ENCODE measurements around the gene NDUFA12. TPM values are rescaled to one million over a fixed set of nuclear protein-coding genes. Genes with fewer than 3 reads are reported as not detected.
A peak's percentile ranks its signal among the peaks of the same experiment; 100 is the strongest.

Gene NDUFA12
- polyA plus RNA-seq (2013, experiment 1 of 2), result 295 TPM
- polyA plus RNA-seq (2013, experiment 2 of 2), result 295 TPM

DNA sequence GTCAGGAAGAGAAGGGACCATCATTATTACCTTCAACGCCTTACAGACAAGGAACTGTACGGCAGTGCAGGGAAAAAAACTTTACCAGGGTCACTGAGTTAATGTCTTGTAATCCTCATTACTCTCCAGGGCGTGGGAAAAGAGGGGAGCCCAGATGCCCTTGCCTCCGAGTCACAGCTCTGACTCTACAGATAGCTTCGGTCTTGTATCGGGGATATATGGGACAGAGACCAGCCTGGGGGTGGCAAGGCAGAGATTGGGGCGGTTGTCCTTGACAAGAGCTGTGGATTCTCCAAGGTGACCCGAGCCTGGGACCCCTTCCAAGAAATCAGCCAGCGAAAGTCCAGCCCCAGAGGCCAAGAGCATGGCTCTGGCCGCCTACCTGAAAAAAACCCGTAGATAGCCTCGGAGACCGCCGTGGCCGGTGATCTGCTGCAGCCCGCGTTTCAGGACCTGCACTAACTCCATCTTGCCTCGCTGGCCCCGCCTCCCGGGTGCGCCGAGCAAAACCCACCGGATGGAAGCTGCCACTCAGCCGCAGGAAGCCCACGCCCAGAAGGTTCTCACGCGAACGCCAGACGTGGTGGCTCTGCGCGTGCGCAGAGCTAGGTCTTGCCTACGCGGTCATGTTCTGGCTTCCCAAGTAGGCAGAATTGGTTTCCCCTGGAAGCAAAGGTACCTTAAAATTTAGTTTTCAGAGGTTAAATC lies at the start of gene NDUFA12:
TSS of gene NDUFA12 (minus strand) at position 485 of the 708 bp plus-strand sequence. CDS start at position 468, 17 bp downstream.
- Histone ChIP-seq H3K27me3 (ENCODE audit: control insufficient read depth in 3 of 3, insufficient read depth in 3 of 3, low read depth in 1 of 3, low read length in 3 of 3) (no peaks in the 10 kb centered on the region), H3K9ac (ENCODE audit: low read depth, low read length, poor library complexity) (peak within 1 kb of the TSS; percentile 88), H3K36me3 (replicated peaks in 1 of 2; ENCODE audit: control insufficient read depth in 2 of 2, insufficient read depth in 2 of 2, low read length in 2 of 2) (peaks cover 3 to 32% of the 10 kb centered on the region in 2 donors), H2BK12ac (ENCODE audit: low read length) (no peak within 1 kb of the TSS), H3K14ac (ENCODE audit: low read length) (no peak within 1 kb of the TSS), H3K4me3 (ENCODE audit: low read length in 2 of 2) (peak within 1 kb of the TSS; percentile 83 to 90), H3K18ac (ENCODE audit: low read length) (peak within 1 kb of the TSS; percentile 98), H2AFZ (ENCODE audit: low read length) (peak within 1 kb of the TSS; percentile 87), H2AK5ac (ENCODE audit: low read depth, low read length) (no peak within 1 kb of the TSS), H3K4me1 (ENCODE audit: control insufficient read depth in 2 of 2, insufficient read depth in 1 of 2, low read depth in 1 of 2, low read length in 2 of 2) (no peaks in the 10 kb centered on the region), H3K79me1 (ENCODE audit: low read depth, low read length) (peaks cover 8% of the 10 kb centered on the region), H2BK15ac (ENCODE audit: low read length) (no peak within 1 kb of the TSS), H3K9me3 (replicated peaks in 1 of 2; ENCODE audit: control insufficient read depth in 2 of 2, insufficient read depth in 1 of 2, low read depth in 1 of 2, low read length in 2 of 2) (peaks cover 2 to 9% of the 10 kb centered on the region in 2 donors), H4K91ac (ENCODE audit: low read depth, low read length, poor library complexity) (no peak within 1 kb of the TSS), H2BK5ac (ENCODE audit: low read length) (no peak within 1 kb of the TSS), H4K8ac (ENCODE audit: low read depth, low read length) (peak within 1 kb of the TSS; percentile 43), H3K27ac (replicated peaks; ENCODE audit: low read length) (peak within 1 kb of the TSS; percentile 61), H2BK120ac (ENCODE audit: low read depth, low read length) (peak within 1 kb of the TSS; percentile 72), H3K23ac (ENCODE audit: low read depth, low read length, poor library complexity) (peak within 1 kb of the TSS; percentile 96), H3K4me2 (ENCODE audit: insufficient read depth, low read length, poor library complexity, severe bottlenecking) (peak within 1 kb of the TSS; percentile 61), H3K4ac (ENCODE audit: low read length) (no peak within 1 kb of the TSS)
- WGBS, 2 donors (ENCODE audit: extremely low coverage in 2 of 2, insufficient read length in 2 of 2, insufficient replicate concordance in 1 of 2), result no CpG with 5 or more reads among the region's 34 CpGs
- peak; percentile 87 for DNase-seq (ENCODE audit: low spot score)

- Histone ChIP-seq H3K14ac (ENCODE audit: low read length) (no peak overlapping the region), H2AK5ac (ENCODE audit: low read depth, low read length) (no peak overlapping the region), H3K9ac (ENCODE audit: low read depth, low read length, poor library complexity) (no peak overlapping the region), H3K4me3 (ENCODE audit: low read length in 2 of 2) (no peak overlapping the region), H3K79me1 (ENCODE audit: low read depth, low read length) (peaks cover 2% of the 10 kb centered on the region), H2AFZ (ENCODE audit: low read length) (no peak overlapping the region), H4K91ac (ENCODE audit: low read depth, low read length, poor library complexity) (no peak overlapping the region), H3K4me1 (ENCODE audit: control insufficient read depth in 2 of 2, insufficient read depth in 1 of 2, low read depth in 1 of 2, low read length in 2 of 2) (peaks cover 0 to 3% of the 10 kb centered on the region in 2 donors), H3K4ac (ENCODE audit: low read length) (no peak overlapping the region), H3K27ac (replicated peaks; ENCODE audit: low read length) (no peak overlapping the region), H3K23ac (ENCODE audit: low read depth, low read length, poor library complexity) (no peak overlapping the region), H3K18ac (ENCODE audit: low read length) (no peak overlapping the region), H4K8ac (ENCODE audit: low read depth, low read length) (no peak overlapping the region), H3K27me3 (ENCODE audit: control insufficient read depth in 3 of 3, insufficient read depth in 3 of 3, low read depth in 1 of 3, low read length in 3 of 3) (no peaks in the 10 kb centered on the region), H3K36me3 (replicated peaks in 1 of 2; ENCODE audit: control insufficient read depth in 2 of 2, insufficient read depth in 2 of 2, low read length in 2 of 2) (peaks cover 30 to 95% of the 10 kb centered on the region in 2 donors), H3K4me2 (ENCODE audit: insufficient read depth, low read length, poor library complexity, severe bottlenecking) (no peak overlapping the region), H2BK120ac (ENCODE audit: low read depth, low read length) (no peak overlapping the region), H2BK12ac (ENCODE audit: low read length) (no peak overlapping the region), H2BK5ac (ENCODE audit: low read length) (no peak overlapping the region), H2BK15ac (ENCODE audit: low read length) (no peak overlapping the region), H3K9me3 (replicated peaks in 1 of 2; ENCODE audit: control insufficient read depth in 2 of 2, insufficient read depth in 1 of 2, low read depth in 1 of 2, low read length in 2 of 2) (no peaks in the 10 kb centered on the region)
- DNase-seq (ENCODE audit: low spot score), result no peak
- no CpG with 5 or more reads among the region's 4 CpGs for WGBS, 2 donors (ENCODE audit: extremely low coverage in 2 of 2, insufficient read length in 2 of 2, insufficient replicate concordance in 1 of 2)
Observed at GRCh38 chr12:95051241-95051640, 47.7 kb upstream of the NDUFA12 start.

DNA sequence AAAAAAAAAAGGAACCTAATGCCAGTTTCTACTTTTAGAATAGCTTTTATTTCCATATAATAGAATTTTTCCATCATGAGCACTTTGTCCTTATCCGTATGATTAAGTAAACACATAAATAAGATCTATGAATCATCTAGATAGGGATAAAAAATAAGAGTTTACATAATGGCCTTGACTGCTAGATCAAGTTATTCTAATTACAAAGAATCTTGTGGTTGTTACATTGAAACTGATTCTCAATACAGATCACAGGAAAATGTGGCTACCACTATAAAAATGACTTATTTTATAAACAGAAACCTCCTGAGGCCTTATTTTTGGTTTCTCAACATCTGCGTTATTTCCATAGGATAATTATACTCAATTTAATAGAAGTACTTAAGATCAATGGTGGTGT lies 34.4 kb upstream of the NDUFA12 start:
- H2AK5ac ChIP-seq (ENCODE audit: low read depth, low read length), result no peak overlapping the region
- H3K4ac ChIP-seq (ENCODE audit: low read length), result no peak overlapping the region
- H2BK12ac ChIP-seq (ENCODE audit: low read length), result no peak overlapping the region
- no peak overlapping the region for H2AFZ ChIP-seq (ENCODE audit: low read length)
- H3K14ac ChIP-seq (ENCODE audit: low read length), result no peak overlapping the region
- H3K4me2 ChIP-seq (ENCODE audit: insufficient read depth, low read length, poor library complexity, severe bottlenecking), result no peak overlapping the region
- H3K79me1 ChIP-seq (ENCODE audit: low read depth, low read length), result no peaks in the 10 kb centered on the region
- H3K27me3 ChIP-seq (ENCODE audit: control insufficient read depth in 3 of 3, insufficient read depth in 3 of 3, low read depth in 1 of 3, low read length in 3 of 3), result no peaks in the 10 kb centered on the region
- H3K4me1 ChIP-seq (ENCODE audit: control insufficient read depth in 2 of 2, insufficient read depth in 1 of 2, low read depth in 1 of 2, low read length in 2 of 2), result no peaks in the 10 kb centered on the region
- peaks cover 11 to 98% of the 10 kb centered on the region in 2 donors for H3K36me3 ChIP-seq (replicated peaks in 1 of 2; ENCODE audit: control insufficient read depth in 2 of 2, insufficient read depth in 2 of 2, low read length in 2 of 2)
- no peak overlapping the region for H3K9ac ChIP-seq (ENCODE audit: low read depth, low read length, poor library complexity)
- no peak overlapping the region for H4K8ac ChIP-seq (ENCODE audit: low read depth, low read length)
- no peaks in the 10 kb centered on the region for H3K9me3 ChIP-seq (replicated peaks in 1 of 2; ENCODE audit: control insufficient read depth in 2 of 2, insufficient read depth in 1 of 2, low read depth in 1 of 2, low read length in 2 of 2)
- H4K91ac ChIP-seq (ENCODE audit: low read depth, low read length, poor library complexity), result no peak overlapping the region
- no peak overlapping the region for H2BK5ac ChIP-seq (ENCODE audit: low read length)
- no peak overlapping the region for H3K4me3 ChIP-seq (ENCODE audit: low read length in 2 of 2)
- no peak overlapping the region for H3K23ac ChIP-seq (ENCODE audit: low read depth, low read length, poor library complexity)
- no CpG with 5 or more reads among the region's 2 CpGs for WGBS, 2 donors (ENCODE audit: extremely low coverage in 2 of 2, insufficient read length in 2 of 2, insufficient replicate concordance in 1 of 2)
- no peak for DNase-seq (ENCODE audit: low spot score)
- no peak overlapping the region for H3K18ac ChIP-seq (ENCODE audit: low read length)
- H3K27ac ChIP-seq (replicated peaks; ENCODE audit: low read length), result no peak overlapping the region
- H2BK120ac ChIP-seq (ENCODE audit: low read depth, low read length), result no peak overlapping the region
- H2BK15ac ChIP-seq (ENCODE audit: low read length), result no peak overlapping the region

DNA sequence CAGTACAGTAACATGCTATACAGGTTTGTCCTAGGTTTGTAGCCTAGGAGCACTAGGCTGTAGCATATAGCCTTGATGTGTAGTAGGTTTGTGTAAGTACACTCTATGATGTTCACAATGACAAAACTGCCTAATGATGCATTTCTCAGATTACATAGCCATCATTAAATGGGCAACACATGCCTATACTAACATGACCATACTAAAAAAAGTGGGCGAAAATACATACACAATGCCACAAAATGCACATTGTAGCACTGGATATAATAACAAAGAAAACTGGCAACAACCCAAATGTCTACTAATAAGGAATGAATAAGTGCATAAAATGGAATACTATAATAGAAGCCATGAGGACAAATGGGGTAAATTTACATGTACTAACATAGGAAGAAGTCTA lies 31.3 kb upstream of the NDUFA12 start:
- no peak overlapping the region for H4K8ac ChIP-seq (ENCODE audit: low read depth, low read length)
- H4K91ac ChIP-seq (ENCODE audit: low read depth, low read length, poor library complexity), result no peak overlapping the region
- no peak overlapping the region for H2BK12ac ChIP-seq (ENCODE audit: low read length)
- H2AK5ac ChIP-seq (ENCODE audit: low read depth, low read length), result no peak overlapping the region
- no peaks in the 10 kb centered on the region for H3K79me1 ChIP-seq (ENCODE audit: low read depth, low read length)
- H3K36me3 ChIP-seq (replicated peaks in 1 of 2; ENCODE audit: control insufficient read depth in 2 of 2, insufficient read depth in 2 of 2, low read length in 2 of 2), result peaks cover 16 to 97% of the 10 kb centered on the region in 2 donors
- no peak overlapping the region for H2BK15ac ChIP-seq (ENCODE audit: low read length)
- no peak overlapping the region for H3K14ac ChIP-seq (ENCODE audit: low read length)
- no peak overlapping the region for H3K18ac ChIP-seq (ENCODE audit: low read length)
- H3K4me2 ChIP-seq (ENCODE audit: insufficient read depth, low read length, poor library complexity, severe bottlenecking), result no peak overlapping the region
- no peak overlapping the region for H3K9ac ChIP-seq (ENCODE audit: low read depth, low read length, poor library complexity)
- H3K9me3 ChIP-seq (replicated peaks in 1 of 2; ENCODE audit: control insufficient read depth in 2 of 2, insufficient read depth in 1 of 2, low read depth in 1 of 2, low read length in 2 of 2), result no peaks in the 10 kb centered on the region
- DNase-seq (ENCODE audit: low spot score), result no peak
- H3K4me1 ChIP-seq (ENCODE audit: control insufficient read depth in 2 of 2, insufficient read depth in 1 of 2, low read depth in 1 of 2, low read length in 2 of 2), result no peaks in the 10 kb centered on the region
- H3K27me3 ChIP-seq (ENCODE audit: control insufficient read depth in 3 of 3, insufficient read depth in 3 of 3, low read depth in 1 of 3, low read length in 3 of 3), result no peaks in the 10 kb centered on the region
- no CpG with 5 or more reads among the region's 1 CpG for WGBS, 2 donors (ENCODE audit: extremely low coverage in 2 of 2, insufficient read length in 2 of 2, insufficient replicate concordance in 1 of 2)
- H3K4me3 ChIP-seq (ENCODE audit: low read length in 2 of 2), result no peak overlapping the region
- no peak overlapping the region for H2BK5ac ChIP-seq (ENCODE audit: low read length)
- no peak overlapping the region for H2AFZ ChIP-seq (ENCODE audit: low read length)
- no peak overlapping the region for H3K27ac ChIP-seq (replicated peaks; ENCODE audit: low read length)
- H2BK120ac ChIP-seq (ENCODE audit: low read depth, low read length), result no peak overlapping the region
- H3K4ac ChIP-seq (ENCODE audit: low read length), result no peak overlapping the region
- no peak overlapping the region for H3K23ac ChIP-seq (ENCODE audit: low read depth, low read length, poor library complexity)

All from neuronal stem cell (in vitro differentiated cells).